Right ventricle myocardium inferior (tissue), 1 donor: Measurements from ENCODE around the gene PPFIBP2. TPM values are rescaled to one million over a fixed set of nuclear protein-coding genes. Genes with fewer than 3 reads are reported as not detected.

Source experiments
- ATAC-seq: fragments of 200-7000 bp; cut with Tn5 transposase; one replicate; pipeline ENCODE4 v1.9.1; 2020; ENCODE audit warnings: mild to moderate bottlenecking, moderate library complexity
- DNase-seq: peaks from one replicate; pipeline ENCODE4 v3.0.0; 2021; ENCODE audit errors: missing footprints
- intact Hi-C: fragments of 100-400 bp; cut with DNase I; formaldehyde crosslinking; loops from one replicate; pipeline ENCODE4 v1.11.0; 2022
- total RNA-seq: library from RNA; stranded (reverse); fragmentation: NEBNext Ultra II Directional; extraction: Animal tissue kit (Norgen Biotek cat#: 25700); gene quantifications from one replicate; pipeline ENCODE4 v1.2.1, GENCODE V29; 2021
- donor health status: DM: no; HTN: yes; CAD: no; lungs with severe emphysema.

The PPFIBP2 gene
- total RNA-seq, 1 donor from 2014 or later: 21.4 TPM

- no peak for ATAC-seq
- intact Hi-C loops: loop anchor here (10.0 kb wide), 1 partner anchor 114 kb away; no protein-coding TSS in a partner anchor
- DNase-seq: no peak
Observed at GRCh38 chr11:7689239-7689638, 175.4 kb downstream of the PPFIBP2 start.

- ATAC-seq: no peak
- intact Hi-C loops: loop anchor here (5.0 kb wide), 1 partner anchor 593 kb away; no protein-coding TSS in a partner anchor
- no peak for DNase-seq
Observed at GRCh38 chr11:7690648-7691047, 176.8 kb downstream of the PPFIBP2 start.

- intact Hi-C loops: loop anchor here (5.0 kb wide), 1 partner anchor 595 kb away; no protein-coding TSS in a partner anchor
- DNase-seq (no peak), ATAC-seq (no peak)
Observed at GRCh38 chr11:7691759-7692350, 178.1 kb downstream of the PPFIBP2 start.

- DNase-seq (no peak), ATAC-seq (no peak)
- intact Hi-C loops: loop anchor here (5.0 kb wide), 1 partner anchor 595 kb away; no protein-coding TSS in a partner anchor
Observed at GRCh38 chr11:7692426-7692825, 178.6 kb downstream of the PPFIBP2 start.

GRCh38 chr11:7694235-7694634 lies 180.4 kb downstream of the PPFIBP2 start:
- DNase-seq: no peak
- intact Hi-C loops: loop anchor here (5.0 kb wide), 1 partner anchor 597 kb away; no protein-coding TSS in a partner anchor
- no peak for ATAC-seq

GRCh38 chr11:7696424-7696823 lies 182.6 kb downstream of the PPFIBP2 start:
- DNase-seq (no peak), ATAC-seq (no peak)
- intact Hi-C loops: no loop called here

Other genes starting within 250 kb of the PPFIBP2 start
- gene OLFML1, start 28.5 kb upstream of the PPFIBP2 start, total RNA-seq: 8.5 TPM
- gene CYB5R2, start 159.5 kb downstream of the PPFIBP2 start, total RNA-seq: 1.3 TPM
- not detected for gene OVCH2, start 192.5 kb downstream of the PPFIBP2 start, total RNA-seq